ENCODE results near the gene NPAS3. TPM values are rescaled to one million over a fixed set of nuclear protein-coding genes. Genes with fewer than 3 reads are reported as not detected.

The NPAS3 gene
- total RNA-seq, 2 experiments from 2014 or later, result not detected

GRCh38 chr14:32993921-32994320, 55.2 kb downstream of the NPAS3 start:
- Mint-ChIP-seq H3K4me1 (ENCODE audit: low read depth) (no peaks in the 10 kb centered on the region), H3K4me3 (no peak overlapping the region), H3K36me3 (ENCODE audit: low read depth) (no peaks in the 10 kb centered on the region), H3K27me3 (ENCODE audit: low read depth) (no peaks in the 10 kb centered on the region), H3K27ac (no peak overlapping the region), H3K9me3 (ENCODE audit: insufficient read depth) (no peaks in the 10 kb centered on the region)
- DNase-seq (no peak), ATAC-seq (no peak)
- ChIA-PET CTCF (no interaction called here), POLR2A (no interaction called here)

DNA sequence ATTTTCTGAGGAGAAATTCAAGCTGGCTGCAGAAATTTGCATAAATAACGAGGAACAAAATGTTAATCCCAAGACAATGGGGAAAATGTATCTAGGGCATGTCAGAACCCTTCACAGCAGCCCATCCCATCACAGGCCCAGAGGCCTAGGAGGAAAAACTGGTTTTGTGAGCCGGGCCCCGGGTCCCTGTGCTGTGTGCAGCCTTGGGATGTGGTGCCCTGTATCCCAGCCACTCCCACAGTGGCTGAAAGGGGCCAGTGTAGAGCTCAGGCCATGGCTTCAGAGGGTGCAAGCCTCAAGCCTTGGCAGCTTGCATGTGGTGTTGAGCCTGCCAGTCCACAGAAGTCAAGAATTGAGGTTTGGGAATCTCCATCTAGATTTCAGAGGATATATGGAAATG, 57.7 kb downstream of the NPAS3 start:
- Mint-ChIP-seq H3K9me3 (ENCODE audit: insufficient read depth) (no peaks in the 10 kb centered on the region), H3K36me3 (ENCODE audit: low read depth) (no peaks in the 10 kb centered on the region), H3K27ac (no peak overlapping the region), H3K27me3 (ENCODE audit: low read depth) (no peaks in the 10 kb centered on the region), H3K4me3 (no peak overlapping the region), H3K4me1 (ENCODE audit: low read depth) (no peaks in the 10 kb centered on the region)
- ATAC-seq (no peak), DNase-seq (no peak)
- POLR2A ChIA-PET, result no interaction called here
- CTCF ChIA-PET, result no interaction called here

DNA sequence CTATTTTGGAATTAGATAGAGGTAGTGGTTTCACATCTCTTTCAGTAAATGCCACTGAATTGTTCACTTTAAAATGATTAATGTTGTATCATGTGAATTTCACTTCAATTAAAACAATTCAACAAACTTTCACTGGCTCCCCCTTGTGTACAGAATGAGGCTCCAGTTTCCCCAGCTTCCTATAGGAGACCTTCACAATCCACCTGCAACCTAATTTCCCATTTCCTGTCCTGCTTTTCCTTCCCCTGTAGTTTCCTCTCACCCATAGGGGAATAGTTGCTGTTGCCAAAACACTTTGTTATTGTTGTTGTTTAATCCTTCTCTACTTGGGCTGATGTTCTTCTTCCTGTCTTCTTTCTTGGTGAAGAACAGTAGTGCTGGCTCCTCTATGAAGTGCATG, 59.8 kb downstream of the NPAS3 start:
- Mint-ChIP-seq H3K27ac (no peak overlapping the region), H3K27me3 (ENCODE audit: low read depth) (no peaks in the 10 kb centered on the region), H3K4me1 (ENCODE audit: low read depth) (no peaks in the 10 kb centered on the region), H3K4me3 (no peak overlapping the region), H3K36me3 (ENCODE audit: low read depth) (no peaks in the 10 kb centered on the region), H3K9me3 (ENCODE audit: insufficient read depth) (no peaks in the 10 kb centered on the region)
- POLR2A ChIA-PET, result no interaction called here
- no peak for ATAC-seq
- CTCF ChIA-PET, result no interaction called here
- no peak for DNase-seq

GRCh38 chr14:33009673-33010072, 71.0 kb downstream of the NPAS3 start:
- Mint-ChIP-seq H3K4me3 (no peak overlapping the region), H3K27me3 (ENCODE audit: low read depth) (no peaks in the 10 kb centered on the region), H3K9me3 (ENCODE audit: insufficient read depth) (no peaks in the 10 kb centered on the region), H3K36me3 (ENCODE audit: low read depth) (no peaks in the 10 kb centered on the region), H3K27ac (no peak overlapping the region), H3K4me1 (ENCODE audit: low read depth) (no peaks in the 10 kb centered on the region)
- ATAC-seq, result no peak
- CTCF ChIA-PET, result no interaction called here
- POLR2A ChIA-PET, result no interaction called here
- DNase-seq, result no peak

- no peak for ATAC-seq
- DNase-seq, result no peak
- CTCF ChIA-PET, result no interaction called here
- Mint-ChIP-seq H3K27me3 (ENCODE audit: low read depth) (no peaks in the 10 kb centered on the region), H3K27ac (no peak overlapping the region), H3K36me3 (ENCODE audit: low read depth) (no peaks in the 10 kb centered on the region), H3K4me1 (ENCODE audit: low read depth) (no peaks in the 10 kb centered on the region), H3K4me3 (no peak overlapping the region), H3K9me3 (ENCODE audit: insufficient read depth) (no peaks in the 10 kb centered on the region)
- POLR2A ChIA-PET, result no interaction called here
These were observed 71.8 kb downstream of the NPAS3 start for GRCh38 chr14:33010495-33010894.

DNA sequence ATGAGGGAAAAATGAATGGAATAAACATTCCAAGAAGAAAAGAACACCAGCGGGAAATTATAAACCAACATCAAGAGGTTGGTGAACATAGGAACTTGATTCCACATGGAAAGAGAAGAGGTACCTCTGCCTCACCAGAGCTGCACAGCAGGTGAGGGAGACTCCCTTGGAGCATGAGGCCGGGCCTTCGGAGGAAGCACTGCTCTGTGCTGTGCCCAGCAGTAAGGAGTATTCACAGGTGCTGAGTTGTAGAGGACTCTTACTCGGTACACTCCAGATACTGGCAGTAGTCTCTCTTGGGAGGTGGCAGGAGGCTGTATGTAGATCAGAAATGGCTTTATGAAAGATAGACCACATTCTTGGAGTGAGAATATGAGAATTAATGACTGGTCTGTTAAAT, 76.0 kb downstream of the NPAS3 start:
- Mint-ChIP-seq H3K27me3 (ENCODE audit: low read depth) (no peaks in the 10 kb centered on the region), H3K4me3 (no peak overlapping the region), H3K27ac (no peak overlapping the region), H3K9me3 (ENCODE audit: insufficient read depth) (no peaks in the 10 kb centered on the region), H3K36me3 (ENCODE audit: low read depth) (no peaks in the 10 kb centered on the region), H3K4me1 (ENCODE audit: low read depth) (no peaks in the 10 kb centered on the region)
- CTCF ChIA-PET, result no interaction called here
- DNase-seq, result no peak
- no peak for ATAC-seq
- POLR2A ChIA-PET, result no interaction called here

DNA sequence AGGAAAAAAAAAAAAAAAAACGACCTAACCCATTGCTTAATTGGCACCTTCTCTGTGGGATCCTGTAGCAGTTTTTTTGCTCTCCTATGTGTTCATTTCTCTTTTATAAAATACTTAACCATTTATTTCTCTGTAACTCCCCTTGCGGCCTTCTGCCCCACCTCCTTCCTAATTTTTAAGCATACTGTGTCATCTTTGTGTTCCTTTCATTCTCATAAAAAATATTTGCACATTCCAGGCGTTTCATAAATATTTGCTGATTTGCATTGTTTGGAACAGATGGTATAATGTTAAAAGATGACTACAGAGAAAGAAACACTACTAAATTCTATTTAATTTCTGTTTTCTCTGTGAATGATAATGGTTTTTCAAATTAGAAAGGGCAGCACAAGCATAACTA, 77.9 kb downstream of the NPAS3 start:
- H3K4me1 Mint-ChIP-seq (ENCODE audit: low read depth), result no peaks in the 10 kb centered on the region

DNA sequence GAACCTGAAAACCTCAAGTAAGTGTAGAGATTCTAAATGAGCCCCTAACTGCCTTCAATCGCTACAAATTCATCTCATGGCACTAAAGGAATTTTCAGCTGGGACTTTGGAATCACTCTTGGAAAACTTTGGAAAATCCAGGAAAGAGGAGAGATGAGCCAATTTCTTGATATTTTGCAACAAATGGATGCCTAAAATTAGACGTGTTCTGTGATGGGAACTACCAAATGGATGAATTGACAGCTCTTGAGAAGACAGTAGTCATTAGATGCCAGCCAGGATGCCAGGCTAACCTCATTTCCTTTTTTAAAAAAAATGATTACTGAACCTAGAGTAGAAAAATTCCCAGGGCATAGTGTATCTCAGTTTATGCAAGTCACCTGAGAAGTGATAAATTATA, 78.3 kb downstream of the NPAS3 start:
- ChIA-PET CTCF (no interaction called here), POLR2A (no interaction called here)
- no peak for DNase-seq

More for the DNA sequence above, 77.9 kb downstream of the NPAS3 start:
- no peak overlapping the region for H3K4me3 Mint-ChIP-seq
- no peaks in the 10 kb centered on the region for H3K27me3 Mint-ChIP-seq (ENCODE audit: low read depth)
- H3K27ac Mint-ChIP-seq, result no peak overlapping the region
- ATAC-seq (no peak), DNase-seq (no peak)
- POLR2A ChIA-PET, result no interaction called here
- H3K36me3 Mint-ChIP-seq (ENCODE audit: low read depth), result no peaks in the 10 kb centered on the region
- H3K9me3 Mint-ChIP-seq (ENCODE audit: insufficient read depth), result no peaks in the 10 kb centered on the region
- CTCF ChIA-PET, result no interaction called here

DNA sequence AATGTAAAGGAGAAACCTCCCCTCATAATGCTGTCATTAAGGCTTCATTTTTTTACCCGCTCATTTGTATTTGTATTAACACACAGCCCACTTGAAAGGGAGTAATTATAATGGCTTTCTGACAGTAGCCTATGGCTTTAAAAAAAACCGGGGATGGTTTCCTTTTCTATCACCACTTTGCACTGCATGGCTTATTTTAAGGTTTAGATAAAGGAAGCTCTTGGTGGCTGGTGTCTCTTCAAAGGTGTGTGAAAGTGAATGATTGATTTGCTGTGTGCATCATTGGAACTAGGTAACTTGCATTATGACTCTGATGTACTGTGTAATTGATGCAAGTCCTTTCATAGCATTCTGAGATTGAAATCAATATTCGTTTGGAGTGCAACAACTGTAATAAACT, 80.7 kb downstream of the NPAS3 start:
- Mint-ChIP-seq H3K36me3 (ENCODE audit: low read depth) (no peaks in the 10 kb centered on the region), H3K27me3 (ENCODE audit: low read depth) (no peaks in the 10 kb centered on the region), H3K9me3 (ENCODE audit: insufficient read depth) (no peaks in the 10 kb centered on the region), H3K27ac (no peak overlapping the region), H3K4me1 (ENCODE audit: low read depth) (no peaks in the 10 kb centered on the region), H3K4me3 (no peak overlapping the region)
- ATAC-seq, result no peak
- POLR2A ChIA-PET, result no interaction called here
- DNase-seq, result no peak
- CTCF ChIA-PET, result no interaction called here

More for the DNA sequence above, 78.3 kb downstream of the NPAS3 start:
- Mint-ChIP-seq H3K4me1 (ENCODE audit: low read depth) (no peaks in the 10 kb centered on the region), H3K9me3 (ENCODE audit: insufficient read depth) (no peaks in the 10 kb centered on the region), H3K4me3 (no peak overlapping the region), H3K27me3 (ENCODE audit: low read depth) (no peaks in the 10 kb centered on the region), H3K27ac (no peak overlapping the region), H3K36me3 (ENCODE audit: low read depth) (no peaks in the 10 kb centered on the region)
- ATAC-seq, result no peak

DNA sequence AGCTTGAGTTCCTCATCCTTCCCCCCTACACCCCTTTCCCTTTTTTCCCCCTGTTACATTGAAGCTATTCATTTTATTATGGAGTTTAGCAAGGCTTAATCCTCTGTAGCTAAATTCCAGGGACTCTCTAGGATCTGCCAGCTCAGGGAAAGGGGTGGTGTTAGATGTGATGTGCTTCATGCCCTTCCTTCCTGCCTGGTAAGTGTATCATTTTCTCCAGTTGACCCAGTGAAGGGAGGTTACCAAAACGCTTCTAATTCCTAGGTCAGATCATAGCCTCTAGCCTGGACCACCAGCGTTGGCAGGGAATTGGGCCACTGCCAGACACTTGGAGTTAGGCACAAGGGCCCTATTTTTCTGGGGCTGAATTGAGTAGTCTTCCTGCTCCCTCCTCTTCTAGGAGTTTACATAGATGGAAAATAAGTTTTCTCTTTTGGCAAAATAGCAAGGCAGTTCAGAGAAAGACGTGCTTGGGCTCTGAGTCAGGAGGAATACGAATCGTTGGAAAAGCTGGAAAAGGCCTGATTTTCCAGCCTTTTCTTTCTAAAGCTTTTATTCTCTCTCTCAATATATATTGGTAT, 88.3 kb downstream of the NPAS3 start:
- H3K4me1 Mint-ChIP-seq (ENCODE audit: low read depth), result no peaks in the 10 kb centered on the region
- H3K9me3 Mint-ChIP-seq (ENCODE audit: insufficient read depth), result no peaks in the 10 kb centered on the region
- no peak for ATAC-seq
- H3K4me3 Mint-ChIP-seq, result no peak overlapping the region
- no peak for DNase-seq
- ChIA-PET CTCF (no interaction called here), POLR2A (no interaction called here)
- no peaks in the 10 kb centered on the region for H3K27me3 Mint-ChIP-seq (ENCODE audit: low read depth)
- no peak overlapping the region for H3K27ac Mint-ChIP-seq
- no peaks in the 10 kb centered on the region for H3K36me3 Mint-ChIP-seq (ENCODE audit: low read depth)

- POLR2A ChIA-PET, result interaction anchor here (0.6 kb wide), 1 partner anchor 342 kb away, joined by 3 read pairs; no protein-coding TSS in a partner anchor
- CTCF ChIA-PET, result no interaction called here
- no peak overlapping the region for H3K27ac Mint-ChIP-seq
These were observed 90.8 kb downstream of the NPAS3 start for GRCh38 chr14:33029511-33029910.

DNA sequence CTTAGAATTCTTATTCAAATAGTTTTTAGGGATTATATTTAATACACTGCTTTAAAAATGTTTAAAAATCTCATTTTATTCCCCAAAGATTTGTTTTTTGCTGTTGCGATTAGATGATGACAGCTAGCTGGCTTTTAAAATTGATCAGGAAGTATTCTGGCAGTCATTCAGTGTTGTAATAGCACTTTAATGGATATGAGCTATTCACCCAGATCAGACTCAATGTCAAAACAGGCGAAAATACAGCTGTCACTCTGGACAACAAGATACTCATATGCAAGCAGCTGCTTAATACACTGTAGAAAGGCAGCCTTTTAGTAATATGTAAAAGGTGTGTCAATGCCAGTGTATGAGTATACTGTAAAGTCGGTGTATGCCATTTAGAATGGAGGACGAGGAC, 91.7 kb downstream of the NPAS3 start:
- DNase-seq (no peak), ATAC-seq (no peak)
- POLR2A ChIA-PET, result no interaction called here
- Mint-ChIP-seq H3K4me1 (ENCODE audit: low read depth) (no peaks in the 10 kb centered on the region), H3K27me3 (ENCODE audit: low read depth) (no peaks in the 10 kb centered on the region), H3K36me3 (ENCODE audit: low read depth) (no peaks in the 10 kb centered on the region), H3K27ac (no peak overlapping the region), H3K4me3 (no peak overlapping the region), H3K9me3 (ENCODE audit: insufficient read depth) (no peaks in the 10 kb centered on the region)
- CTCF ChIA-PET, result no interaction called here

More at GRCh38 chr14:33029511-33029910, 90.8 kb downstream of the NPAS3 start:
- DNase-seq, result no peak
- Mint-ChIP-seq H3K4me3 (no peak overlapping the region), H3K9me3 (ENCODE audit: insufficient read depth) (no peaks in the 10 kb centered on the region), H3K27me3 (ENCODE audit: low read depth) (no peaks in the 10 kb centered on the region), H3K4me1 (ENCODE audit: low read depth) (no peaks in the 10 kb centered on the region), H3K36me3 (ENCODE audit: low read depth) (no peaks in the 10 kb centered on the region)
- ATAC-seq, result no peak

- H3K27me3 Mint-ChIP-seq (ENCODE audit: low read depth), result no peaks in the 10 kb centered on the region
- H3K36me3 Mint-ChIP-seq (ENCODE audit: low read depth), result no peaks in the 10 kb centered on the region
- no peak overlapping the region for H3K4me3 Mint-ChIP-seq
- CTCF ChIA-PET, result no interaction called here
- DNase-seq, result no peak
- H3K4me1 Mint-ChIP-seq (ENCODE audit: low read depth), result no peaks in the 10 kb centered on the region
- H3K27ac Mint-ChIP-seq, result no peak overlapping the region
- POLR2A ChIA-PET, result no interaction called here
- H3K9me3 Mint-ChIP-seq (ENCODE audit: insufficient read depth), result no peaks in the 10 kb centered on the region
- ATAC-seq, result no peak
These were observed 96.9 kb downstream of the NPAS3 start for GRCh38 chr14:33035416-33036194.

Data from activated CD8-positive, alpha-beta T cell treated with anti-CD3 and anti-CD28 coated beads, Interleukin-2, amount 10 ng/mL, durations not matched to agents 7 days and 5 days (primary cell).